DND-41 (cell line): Measurements from ENCODE around the gene SORBS1.

ENCODE experiments used
- CTCF ChIP-seq: IDR thresholded peaks from 2 replicates; pipeline ENCODE4 v1.5.1; 2012; ENCODE audit warnings: borderline replicate concordance, low read length, moderate library complexity, mild to moderate bottlenecking; ENCODE audit not compliant: poor library complexity, severe bottlenecking; ENCODE audit errors: extremely low read depth
- EZH2 ChIP-seq: IDR thresholded peaks from 3 replicates; pipeline ENCODE4 v1.6.1; 2012; ENCODE audit warnings: borderline replicate concordance, low read depth, mild to moderate bottlenecking, moderate library complexity, low read length, inconsistent platforms; ENCODE audit not compliant: severe bottlenecking

GRCh38 chr10:95516774-95517373 is 44.3 kb downstream of the SORBS1 start:
- TF ChIP-seq CTCF: no peak
- TF ChIP-seq EZH2: no peak
